ENCODE data around the gene OR2D2.
"Not testable (repeated sequence)": the region's sequence is repeated elsewhere in the genome, so short reads cannot be mapped to it uniquely, and the experiment has no call there.

Gene OR2D2, protein sequence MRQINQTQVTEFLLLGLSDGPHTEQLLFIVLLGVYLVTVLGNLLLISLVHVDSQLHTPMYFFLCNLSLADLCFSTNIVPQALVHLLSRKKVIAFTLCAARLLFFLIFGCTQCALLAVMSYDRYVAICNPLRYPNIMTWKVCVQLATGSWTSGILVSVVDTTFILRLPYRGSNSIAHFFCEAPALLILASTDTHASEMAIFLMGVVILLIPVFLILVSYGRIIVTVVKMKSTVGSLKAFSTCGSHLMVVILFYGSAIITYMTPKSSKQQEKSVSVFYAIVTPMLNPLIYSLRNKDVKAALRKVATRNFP

DNA sequence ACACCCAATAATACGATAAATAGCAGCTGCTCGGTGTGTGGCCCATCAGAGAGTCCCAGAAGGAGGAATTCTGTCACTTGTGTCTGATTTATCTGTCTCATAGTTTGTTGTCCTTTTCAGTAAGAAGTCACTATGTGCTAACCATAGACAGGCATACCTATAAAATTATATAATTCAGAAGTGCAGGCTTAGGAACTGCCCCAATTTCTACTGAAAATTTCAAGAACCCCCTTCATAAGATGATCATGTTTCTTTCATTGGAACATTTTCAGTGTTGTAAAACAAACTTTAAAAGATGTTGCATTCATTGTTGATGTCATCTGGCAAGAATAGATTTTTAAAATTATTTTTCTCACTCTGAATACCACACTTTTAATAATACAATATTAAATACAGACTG, at the start of gene OR2D2:
TSS of gene OR2D2 (minus strand) at position 101 of the 400 bp plus-strand sequence. CDS start at position 101, 0 bp downstream.
- no peak for DNase-seq (ENCODE audit: low read depth)

DNA sequence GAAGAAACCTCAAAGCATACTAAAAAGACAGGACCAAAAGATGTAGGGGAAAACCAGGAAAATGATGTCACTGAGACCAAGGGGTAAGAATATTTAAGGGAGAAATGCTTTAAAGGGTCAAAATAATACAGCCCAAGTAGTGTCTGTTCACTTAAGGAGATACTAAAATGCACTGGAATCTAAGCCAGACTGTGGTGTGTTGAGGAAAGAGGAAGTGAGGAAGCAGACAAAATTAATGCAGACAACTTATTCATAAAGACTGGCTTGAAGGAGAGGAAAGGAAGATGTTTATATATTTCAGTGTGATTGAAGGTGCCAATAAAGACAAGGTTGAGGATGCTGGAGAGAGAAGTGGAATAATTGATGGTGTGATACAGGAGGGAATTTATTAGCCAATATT, 49.7 kb upstream of the OR2D2 start:
- no peak for DNase-seq (ENCODE audit: low read depth)

DNA sequence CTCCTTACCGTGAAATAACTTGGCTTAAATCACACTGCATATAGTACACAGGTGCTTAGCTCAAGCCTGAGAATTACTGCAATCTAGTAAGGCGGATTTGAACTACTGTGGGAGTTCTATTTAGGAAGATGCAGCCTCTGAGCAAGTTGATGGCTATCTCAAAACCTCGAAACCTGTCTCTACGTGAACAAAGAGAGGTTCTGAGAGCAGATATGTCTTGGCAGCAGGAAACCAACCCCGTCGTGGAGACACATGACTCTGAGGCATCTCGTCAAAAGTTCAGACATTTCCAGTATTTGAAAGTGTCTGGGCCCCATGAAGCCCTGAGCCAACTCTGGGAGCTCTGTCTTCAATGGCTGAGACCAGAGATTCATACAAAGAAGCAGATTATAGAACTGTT, 39.8 kb upstream of the OR2D2 start:
- no peak for DNase-seq (ENCODE audit: low read depth)

DNA sequence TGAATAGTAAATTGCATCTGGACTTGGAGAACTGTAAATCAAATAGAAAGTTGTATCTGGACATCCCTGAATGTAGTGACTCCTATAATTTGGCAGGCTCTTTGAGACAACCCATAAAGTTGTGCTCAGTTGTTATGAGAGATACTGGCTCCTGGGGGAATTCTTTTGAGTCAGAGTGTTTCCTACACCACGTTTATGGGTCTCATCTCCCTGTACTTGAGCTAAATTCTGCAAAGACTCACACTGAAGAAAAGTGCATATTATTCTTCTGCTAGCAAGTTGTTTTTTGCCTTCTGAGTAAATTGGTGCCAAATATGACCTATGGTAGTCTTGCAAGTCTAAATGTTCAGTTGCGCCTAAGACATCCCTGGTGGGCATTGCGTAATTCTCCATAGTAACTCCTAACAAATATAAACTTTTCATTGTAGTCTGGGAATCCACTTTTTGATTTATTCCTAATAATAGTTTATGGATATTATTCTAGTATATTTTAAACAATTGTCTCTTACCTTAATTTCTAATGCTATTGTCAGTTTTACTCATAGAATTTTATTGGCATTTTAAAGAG, 38.9 kb upstream of the OR2D2 start:
- no peak for DNase-seq (ENCODE audit: low read depth)

DNA sequence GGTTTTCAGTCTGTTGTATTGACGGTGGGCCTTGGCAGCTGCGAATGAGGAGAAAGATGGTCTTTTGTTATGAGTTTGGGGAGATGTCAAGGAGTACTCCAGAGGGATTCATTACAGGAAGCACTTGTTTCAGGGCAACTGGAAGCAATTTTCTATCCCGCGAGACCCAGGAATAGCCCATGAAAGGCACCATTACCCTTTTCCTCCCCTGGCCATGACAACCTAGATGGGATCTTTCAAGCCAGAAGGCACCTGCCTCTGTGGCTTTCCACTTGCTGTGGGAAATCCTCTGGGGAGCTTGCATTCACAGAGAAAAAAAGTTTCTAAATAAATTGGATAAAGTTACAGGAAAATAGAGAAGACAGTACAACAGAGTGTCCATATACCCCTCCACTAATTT, 36.6 kb upstream of the OR2D2 start:
- DNase-seq (ENCODE audit: low read depth) = no peak

DNA sequence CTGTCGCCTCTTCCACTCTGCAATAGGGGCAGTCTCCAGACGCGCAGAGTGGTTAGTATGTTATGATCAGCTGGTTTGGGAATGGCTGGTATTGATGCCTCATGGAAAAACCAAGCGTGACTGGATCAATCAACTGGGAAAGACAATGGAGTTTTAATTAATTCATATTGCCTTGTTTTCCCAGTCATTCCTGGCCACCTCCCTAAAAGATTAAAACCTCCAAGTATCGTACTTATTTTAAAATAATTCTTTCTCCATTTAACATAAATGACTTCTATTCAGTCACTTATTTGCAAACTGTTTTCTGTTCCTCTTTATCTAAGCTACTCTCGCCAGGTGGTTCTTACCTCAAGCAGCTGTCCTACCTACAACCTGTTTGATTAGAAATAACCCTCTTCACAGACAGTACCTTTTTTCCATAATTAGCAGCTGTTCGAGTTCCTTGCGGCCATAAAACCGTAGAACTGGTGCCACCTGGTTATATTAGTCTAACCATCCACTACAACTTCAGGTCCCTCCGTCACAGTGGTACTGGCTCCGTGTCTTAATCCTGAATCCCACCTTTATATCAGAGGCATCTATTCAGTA, 34.8 kb upstream of the OR2D2 start:
- no peak for DNase-seq (ENCODE audit: low read depth)

DNA sequence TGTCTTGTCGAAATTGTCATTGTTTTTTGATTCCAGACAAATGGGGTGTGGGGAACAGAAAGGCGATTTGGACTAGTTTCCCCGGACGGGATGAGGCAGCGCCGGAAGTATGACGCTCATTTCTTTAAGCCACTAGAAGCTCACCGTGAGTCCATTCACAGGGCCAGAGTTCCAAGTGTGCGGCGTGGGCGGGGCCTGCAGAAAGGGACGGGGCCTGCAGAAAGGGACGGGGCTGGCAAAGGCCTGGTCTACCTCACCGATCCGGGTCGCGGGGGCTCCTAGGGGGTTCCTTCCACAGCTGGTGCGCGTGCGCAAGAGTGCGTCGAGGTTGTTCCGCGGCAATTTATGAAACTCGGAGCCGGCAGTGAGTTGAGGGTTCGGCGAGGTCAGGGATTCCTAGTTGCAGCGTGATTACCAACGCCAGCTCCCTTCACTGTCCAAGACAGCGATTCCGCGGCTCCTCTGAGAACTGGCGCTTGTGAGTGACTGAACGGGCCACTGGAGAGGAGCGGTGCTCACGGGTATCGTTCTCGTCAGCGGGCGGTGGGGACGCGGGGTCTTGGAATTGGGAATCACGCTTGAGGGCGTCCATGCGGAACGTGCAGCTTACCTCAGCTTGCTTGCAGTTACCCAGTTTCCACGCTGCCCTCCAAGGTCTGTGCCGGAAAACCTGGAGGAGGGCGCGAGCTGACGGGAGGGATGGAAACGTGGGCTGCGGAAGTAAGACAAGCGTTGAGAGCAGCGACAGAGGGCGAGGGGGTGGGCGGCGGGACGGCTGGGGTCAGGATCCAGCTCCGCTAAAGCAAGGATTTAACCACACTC, 34.1 kb upstream of the OR2D2 start, which contains the start of gene ZNF215:
TSS of gene ZNF215 (plus strand) at position 219 of the 822 bp plus-strand sequence. CDS start 5,847 bp downstream, outside the sequence.
- peak; percentile 3 for DNase-seq (ENCODE audit: low read depth)

DNA sequence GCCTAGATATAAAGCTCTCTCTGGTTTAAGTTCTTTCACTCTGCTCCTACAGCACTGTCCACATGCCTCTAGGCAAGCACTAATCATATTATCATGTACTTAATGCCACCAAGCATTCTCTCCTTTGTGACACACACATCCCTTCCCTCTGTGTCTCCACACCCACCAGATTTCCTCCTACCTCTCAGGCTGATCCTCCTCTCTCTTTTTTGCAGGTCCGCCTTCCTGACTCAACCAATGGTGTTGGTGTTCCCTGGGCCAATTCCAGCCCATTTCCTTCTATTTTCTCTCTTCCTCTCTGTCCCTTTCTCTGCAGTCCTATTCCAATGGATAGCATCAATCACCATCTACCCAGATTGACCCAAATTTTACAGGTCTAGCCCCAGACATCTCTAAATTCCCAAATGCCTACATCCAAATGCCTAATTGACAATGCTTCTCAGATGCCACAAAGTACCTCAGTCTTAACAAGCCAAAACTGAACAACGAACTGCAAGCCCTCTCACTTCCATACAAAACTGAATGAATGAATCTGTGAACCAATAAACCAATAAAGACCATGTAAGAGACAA, 33.4 kb upstream of the OR2D2 start:
- DNase-seq (ENCODE audit: low read depth) = no peak

DNA sequence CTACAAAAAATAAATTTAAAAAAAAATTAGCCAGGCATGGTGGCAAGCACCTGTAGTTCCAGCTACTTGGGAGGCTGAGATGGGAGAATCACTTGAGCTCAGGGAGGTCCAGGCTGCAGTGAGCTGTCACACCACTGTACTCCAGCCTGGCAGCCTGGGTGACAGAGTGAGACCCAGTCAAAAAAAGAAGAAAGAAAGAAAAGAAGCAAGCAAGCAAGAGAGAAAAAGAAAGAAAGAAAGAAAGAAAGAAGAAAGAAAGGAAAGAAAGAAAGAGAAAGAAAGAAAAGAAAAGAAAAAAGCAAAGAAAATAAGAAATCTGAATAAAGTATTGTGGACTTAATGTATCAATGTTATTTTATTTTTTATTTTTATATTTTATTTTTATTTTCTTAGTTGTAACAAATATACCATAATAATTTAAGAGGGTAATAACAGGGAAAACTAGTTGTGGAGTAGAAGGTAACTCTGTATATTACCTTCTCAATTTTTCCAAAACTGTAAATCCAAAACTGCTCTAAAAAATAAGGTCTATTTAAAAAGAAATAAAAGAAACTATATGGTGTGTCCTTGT, 32.8 kb upstream of the OR2D2 start:
- no peak for DNase-seq (ENCODE audit: low read depth)

DNA sequence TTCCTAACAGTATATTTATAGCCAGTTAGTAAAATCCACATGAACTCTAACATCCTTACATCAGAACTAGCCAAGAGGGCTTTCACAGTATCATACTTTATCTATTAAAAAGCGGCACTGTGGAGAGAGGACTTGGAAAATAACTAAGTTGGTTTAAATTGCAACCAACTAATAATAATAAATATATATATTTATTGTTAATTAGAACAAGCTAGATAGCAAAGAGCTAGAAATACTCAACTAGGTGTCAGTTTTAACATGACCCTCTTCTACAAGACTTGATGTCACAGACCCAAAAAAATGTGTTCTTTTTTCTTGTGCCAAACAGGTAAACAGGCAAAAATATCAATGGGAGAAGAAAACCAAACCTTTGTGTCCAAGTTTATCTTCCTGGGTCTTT, 28.4 kb upstream of the OR2D2 start, which contains the start of gene OR2D3:
TSS of gene OR2D3 (plus strand) at position 301 of the 400 bp plus-strand sequence. CDS start at position 301, 0 bp downstream.
- no peak for DNase-seq (ENCODE audit: low read depth)

DNA sequence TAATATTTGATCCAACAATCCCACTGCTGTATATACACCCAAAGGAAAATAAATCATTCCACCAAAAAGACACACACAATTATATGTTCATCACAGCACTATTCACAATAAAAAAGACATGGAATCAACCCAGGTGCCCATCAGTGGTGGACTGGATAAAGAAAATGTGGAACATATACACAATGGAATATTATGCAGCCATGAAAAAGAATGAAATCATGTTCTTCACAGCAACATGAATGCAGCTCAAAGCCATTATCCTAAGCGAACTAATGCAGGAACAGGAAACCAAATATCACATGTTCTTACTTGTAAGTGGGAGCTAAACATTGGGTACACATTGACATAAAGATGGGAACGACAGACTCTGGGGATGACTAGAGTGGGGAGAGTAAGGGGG, 27.4 kb upstream of the OR2D2 start:
- DNase-seq (ENCODE audit: low read depth) = no peak

DNA sequence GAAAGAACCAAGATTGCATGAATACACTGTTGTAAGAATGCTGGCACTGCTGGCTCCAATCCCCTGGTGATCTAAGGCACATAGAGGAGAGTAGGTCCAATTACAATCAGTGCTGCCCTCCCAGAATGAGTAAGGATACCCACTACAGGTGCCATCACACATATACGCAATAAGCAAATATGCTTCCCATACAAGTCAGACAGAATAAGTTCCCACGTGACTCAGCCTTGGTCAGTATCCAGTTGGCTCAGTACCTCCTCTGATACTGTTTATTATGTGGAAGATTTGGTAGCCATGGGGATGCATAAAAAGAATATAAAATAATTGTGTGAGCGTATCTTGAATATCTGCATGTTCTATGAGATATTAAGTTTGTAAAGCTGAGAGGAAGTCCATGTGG, 19.6 kb upstream of the OR2D2 start:
- DNase-seq (ENCODE audit: low read depth) = no peak

DNA sequence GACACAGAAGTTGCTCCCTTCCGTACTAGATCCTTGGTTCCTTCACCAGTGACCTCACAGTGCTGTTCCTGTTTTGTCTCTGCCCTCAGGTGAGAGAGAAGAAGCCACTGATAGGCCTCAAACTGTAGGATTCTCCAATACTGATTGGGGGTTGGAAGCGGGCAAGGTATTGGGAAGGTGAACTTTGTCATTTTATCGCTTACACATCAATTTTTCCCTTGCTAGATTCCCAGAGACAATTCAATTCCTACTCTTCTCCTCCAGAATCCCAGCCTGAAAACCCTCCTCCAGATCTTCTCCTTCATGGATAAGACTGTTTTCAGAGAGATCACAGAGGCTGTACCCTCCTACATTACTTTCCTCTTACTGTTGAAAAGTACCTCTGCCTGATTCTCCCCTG, 19.1 kb upstream of the OR2D2 start:
- no peak for DNase-seq (ENCODE audit: low read depth)

DNA sequence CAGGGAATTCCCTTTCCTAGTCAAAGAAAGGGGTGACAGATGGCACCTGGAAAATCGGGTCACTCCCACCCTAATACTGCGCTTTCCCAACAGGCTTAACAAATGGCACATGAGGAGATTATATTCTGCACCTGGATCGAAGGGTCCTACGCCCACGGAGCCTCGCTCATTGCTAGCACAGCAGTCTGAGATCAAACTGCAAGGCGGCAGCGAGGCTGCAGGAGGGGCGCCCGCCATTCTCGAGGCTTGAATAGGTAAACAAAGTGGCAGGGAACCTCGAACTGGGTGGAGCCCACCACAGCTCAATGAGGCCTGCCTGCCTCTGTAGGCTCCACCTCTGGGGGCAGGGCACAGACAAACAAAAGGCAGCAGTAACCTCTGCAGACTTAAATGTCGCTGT, 12.5 kb upstream of the OR2D2 start:
- not testable (repeated sequence) for DNase-seq (ENCODE audit: low read depth)

DNA sequence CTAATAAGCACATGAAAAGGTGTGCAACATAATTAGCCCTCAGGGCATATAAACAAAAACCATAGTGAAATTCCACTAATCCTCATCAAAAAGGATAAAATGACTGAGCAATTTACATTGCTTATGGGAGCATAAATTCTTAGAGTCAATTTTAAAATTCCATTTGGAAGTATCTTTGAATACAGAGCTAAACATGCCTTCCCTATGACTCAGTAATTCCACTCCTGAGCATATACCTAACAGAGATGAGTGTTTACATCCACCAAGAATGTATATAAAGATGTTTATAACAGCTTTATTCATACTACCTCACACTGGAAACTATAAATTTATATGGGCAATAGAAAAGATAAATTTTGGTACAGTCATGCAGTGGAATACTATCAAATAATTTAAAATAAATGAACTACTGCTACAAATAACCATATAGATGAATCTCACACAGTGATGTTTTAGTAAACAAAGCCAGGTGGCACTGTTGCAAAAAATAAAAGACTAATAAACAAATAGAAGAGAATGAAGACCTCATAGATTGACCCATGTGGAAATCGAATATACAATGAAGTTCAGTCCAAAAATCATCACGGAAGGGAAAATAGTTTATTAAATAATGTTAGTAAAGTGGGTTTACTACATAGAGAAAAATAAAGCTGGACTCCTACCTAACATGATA, 8.2 kb upstream of the OR2D2 start:
- DNase-seq (ENCODE audit: low read depth) = no peak

DNA sequence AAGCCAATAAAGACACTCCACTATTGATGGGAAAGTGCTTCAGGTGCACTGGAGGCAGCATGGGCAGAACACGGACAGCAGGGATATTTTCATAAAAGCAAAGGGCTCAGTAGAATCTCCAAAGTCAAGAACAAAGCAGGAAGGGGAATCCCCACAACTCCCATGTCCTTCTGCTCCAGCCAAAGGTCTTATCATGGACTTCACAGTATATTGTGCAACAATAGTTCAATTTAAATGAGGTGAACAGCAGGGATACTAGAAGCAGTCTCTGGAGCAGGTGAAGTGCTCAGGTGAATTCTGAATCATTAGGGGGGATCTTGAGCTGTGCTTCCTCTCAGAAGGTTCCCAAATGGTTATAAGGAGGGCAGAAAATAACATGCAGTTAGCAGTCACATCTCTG, 6.6 kb upstream of the OR2D2 start:
- DNase-seq (ENCODE audit: low read depth) = no peak

DNA sequence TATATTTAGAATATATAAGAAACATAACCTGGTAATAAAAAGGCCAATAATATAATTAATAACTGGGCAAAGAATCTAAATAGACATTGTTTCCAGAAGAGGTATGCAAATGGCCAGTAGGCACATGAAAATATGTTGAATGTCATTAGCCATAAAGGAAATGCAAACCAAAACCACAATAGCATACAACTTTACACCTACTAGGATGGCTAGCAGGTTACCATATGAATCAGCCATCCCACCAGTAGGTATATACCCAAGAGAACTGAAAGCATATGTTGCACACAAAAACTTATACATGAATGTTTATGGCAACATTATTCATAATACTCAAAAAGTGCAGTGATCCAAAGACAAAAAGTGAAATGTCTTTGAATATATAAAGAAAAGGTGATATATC, 2.7 kb upstream of the OR2D2 start:
- no peak for DNase-seq (ENCODE audit: low read depth)

DNA sequence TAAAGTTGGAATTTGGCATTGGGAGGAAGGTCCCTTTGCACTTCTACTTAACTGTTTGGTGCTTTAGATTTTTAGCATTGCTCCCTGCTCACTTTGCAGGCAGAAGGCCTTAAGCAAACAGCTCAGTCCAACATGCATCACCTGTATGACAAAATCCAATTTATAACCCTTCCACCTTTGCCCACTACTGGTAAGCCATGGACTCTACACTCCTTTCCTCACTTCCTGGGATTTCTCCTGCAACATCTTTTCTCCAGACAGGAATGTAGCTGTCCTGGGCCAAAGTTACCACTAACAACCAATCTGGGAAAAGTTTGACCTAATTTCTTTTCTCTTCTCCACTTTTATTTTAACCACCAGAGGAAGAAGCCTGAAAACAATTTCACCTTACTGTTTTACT, 1.8 kb upstream of the OR2D2 start:
- DNase-seq (ENCODE audit: low read depth) = no peak

DNA sequence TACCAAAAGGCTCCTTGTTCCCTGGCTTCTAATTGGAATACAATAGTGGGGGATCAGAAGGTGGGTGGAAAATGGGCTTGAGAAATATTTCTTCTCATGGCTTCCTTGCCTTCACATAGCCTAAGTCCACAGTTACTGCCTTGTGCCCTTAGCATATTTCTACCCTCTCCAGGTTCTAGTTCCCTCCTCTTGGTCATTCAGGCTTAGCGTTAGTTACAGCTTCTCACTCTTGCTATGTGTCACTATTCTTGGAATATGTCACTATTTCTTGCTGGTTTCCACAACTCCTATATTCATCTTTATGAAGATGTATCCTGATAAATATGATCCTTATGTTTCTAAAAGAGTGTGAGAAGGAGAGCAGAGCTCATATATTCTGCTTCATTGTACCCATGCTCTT, 2.5 kb downstream of the OR2D2 start:
- DNase-seq (ENCODE audit: low read depth) = no peak

DNA sequence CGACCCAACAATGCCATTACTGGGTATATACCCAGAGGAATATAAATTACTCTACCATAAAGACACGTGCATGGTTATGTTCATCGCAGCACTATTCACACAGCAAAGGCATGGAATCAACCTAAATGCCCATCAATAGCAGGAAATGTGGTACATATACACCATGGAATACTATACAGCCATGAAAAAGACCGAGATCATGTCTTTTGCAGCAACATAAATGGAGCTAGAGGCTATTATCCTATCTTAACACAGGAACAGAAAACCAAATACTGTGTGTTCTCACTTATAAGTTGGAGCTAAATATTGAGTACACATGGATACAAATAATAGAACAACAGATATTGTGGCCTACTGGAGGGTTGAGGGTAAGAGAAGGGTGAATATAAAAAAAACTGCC, 3.5 kb downstream of the OR2D2 start:
- no peak for DNase-seq (ENCODE audit: low read depth)

DNA sequence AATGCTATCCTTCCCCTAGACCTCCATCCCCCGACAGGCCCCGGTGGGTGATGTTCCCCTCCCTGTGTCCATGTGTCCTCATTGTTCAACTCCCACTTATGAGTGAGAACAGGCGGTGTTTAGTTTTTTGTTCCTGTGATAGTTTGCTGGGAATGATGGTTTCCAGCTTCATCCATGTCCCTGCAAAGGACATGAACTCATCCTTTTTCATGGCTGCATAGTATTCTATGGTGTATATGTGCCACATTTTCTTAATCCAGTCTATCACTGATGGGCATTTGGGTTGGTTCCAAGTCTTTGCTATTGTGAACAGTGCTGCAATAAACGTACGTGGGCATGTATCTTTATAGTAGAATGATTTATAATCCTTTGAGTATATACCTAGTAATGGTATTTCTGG, 4.6 kb downstream of the OR2D2 start:
- not testable (repeated sequence) for DNase-seq (ENCODE audit: low read depth)
